NB4 (cell line): ENCODE measurements around the gene IRAG1.

Experiments
- CTCF ChIP-seq: IDR thresholded peaks from one replicate; pipeline ENCODE4 v1.5.1; 2012; ENCODE audit warnings: low read depth, low read length
- POLR2A ChIP-seq: IDR thresholded peaks from 2 replicates; pipeline ENCODE4 v1.6.1; 2011; ENCODE audit warnings: mild to moderate bottlenecking; ENCODE audit not compliant: insufficient read length; ENCODE audit errors: extremely low read depth

DNA sequence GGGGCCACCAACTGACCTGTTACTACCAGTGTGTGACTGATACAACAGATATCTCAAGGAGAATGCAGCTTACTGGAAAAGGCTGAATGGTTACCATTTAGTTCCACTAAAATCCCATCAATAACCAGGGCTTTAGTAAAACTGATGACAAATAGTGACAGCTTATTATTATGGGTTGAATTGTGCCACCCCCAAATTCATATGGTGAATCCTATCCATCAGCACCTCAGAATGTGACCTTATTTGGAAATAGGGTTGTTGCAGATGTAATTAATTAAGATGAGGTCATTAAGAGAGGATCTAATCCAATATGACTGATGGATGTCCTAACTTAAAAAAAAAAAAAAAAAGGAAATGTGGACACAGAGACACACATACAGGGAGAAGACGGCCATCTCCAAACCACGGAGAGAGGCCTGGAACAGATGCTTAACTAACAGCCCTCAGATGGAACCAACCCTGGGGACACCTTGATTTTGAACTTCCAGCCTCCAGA lies 27.4 kb upstream of the IRAG1 start:
- no peak for TF ChIP-seq CTCF
- no peak for TF ChIP-seq POLR2A
